Right lobe of liver (tissue), 6 donors: ENCODE measurements around the gene GRIP1. TPM values are rescaled to one million over a fixed set of nuclear protein-coding genes. Genes with fewer than 3 reads are reported as not detected.

Experiments used
- ATAC-seq, 4 donors: fragments of 200-7000 bp; cut with Tn5 transposase; one replicate each; pipeline ENCODE4 v1.9.1; 2020; ENCODE audit warnings: mild to moderate bottlenecking in 4 of 4, moderate library complexity in 4 of 4
- DNase-seq, 3 donors: peaks; one replicate each; pipeline ENCODE4 v3.0.0-alpha.2; 2020
- H3K27ac ChIP-seq, 3 donors: fragments of 200-600 bp; one replicate each; pipeline ENCODE4 v1.8.0; 2022
- H3K27me3 ChIP-seq, 2 donors: fragments of 200-600 bp; one replicate each; pipeline ENCODE4 v1.8.0; 2022
- H3K36me3 ChIP-seq, 4 donors: fragments of 200-600 bp; sonication (generic) in 1 of 4; one replicate each; pipeline versions ENCODE4 v1.5.1 to v1.8.0; 2017 to 2022; ENCODE audit warnings: control low read depth in 1 of 4
- H3K4me1 ChIP-seq, 4 donors: fragments of 200-600 bp; sonication (generic) in 1 of 4; one replicate each; pipeline versions ENCODE4 v1.5.1 to v1.8.0; 2017 to 2022; ENCODE audit warnings: control low read depth in 1 of 4
- H3K4me3 ChIP-seq, 3 donors: fragments of 200-600 bp; one replicate each; pipeline ENCODE4 v1.8.0; 2022
- H3K9me3 ChIP-seq, 4 donors: fragments of 200-600 bp; sonication (generic) in 1 of 4; one replicate each; pipeline versions ENCODE4 v1.5.1 to v1.8.0; 2017 to 2022; ENCODE audit warnings: control low read depth in 1 of 4
- POLR2A ChIP-seq: fragments of 450-650 bp; IDR thresholded peaks from one replicate; pipeline ENCODE4 v1.6.1; 2017; ENCODE audit warnings: antibody characterized with exemption, mild to moderate bottlenecking
- WGBS: methylation state at CpG from one replicate; pipeline ENCODE4 v1.1.6; 2018; ENCODE audit warnings: low coverage, low lambda C conversion rate; ENCODE audit not compliant: insufficient coverage; ENCODE audit errors: missing lambda C conversion rate; 5-methylcytosine and 5-hydroxymethylcytosine counted together
- intact Hi-C, 2 donors: fragments of 100-400 bp; cut with DNase I; formaldehyde crosslinking; loops; one replicate each; pipeline versions ENCODE4 v1.11.2 to v1.14.1; 2022
- total RNA-seq, 6 experiments: library from RNA; depleted of rRNA in 2 of 6; stranded (reverse); fragments of >200 nt in 2 of 6; fragmentation: NEBNext Ultra II Directional in 3 of 6; extraction: Animal tissue kit (Norgen Biotek cat#: 25700) in 3 of 6; gene quantifications; one replicate each; pipeline versions ENCODE4 v1.1.0 to v1.2.4, GENCODE V29; 2016 to 2023
- TF ChIP-seq, protein P1 (sequence below), 4 donors: fragments of 200-600 bp in 3 of 4; fragments of 450-650 bp in 1 of 4; IDR thresholded peaks; one replicate each; pipeline versions ENCODE4 v1.5.1 to v1.8.0; 2016 to 2022; ENCODE audit warnings: antibody characterized with exemption in 4 of 4, mild to moderate bottlenecking in 2 of 4
- donor health status: DM: no; HTN: yes; CAD: no.
- donor health status: DM: no; HTN: no; CAD: no.
- donor health status: DM: no; HTN: no; CAD: no.
- donor health status: DM: no; HTN: yes; CAD: no.
- donor health status: DM: no; HTN: yes; CAD: no.

The GRIP1 gene
- total RNA-seq, 6 experiments from 2014 or later, result 0.22 to 0.78 (median 0.26) TPM; not detected in 3

DNA sequence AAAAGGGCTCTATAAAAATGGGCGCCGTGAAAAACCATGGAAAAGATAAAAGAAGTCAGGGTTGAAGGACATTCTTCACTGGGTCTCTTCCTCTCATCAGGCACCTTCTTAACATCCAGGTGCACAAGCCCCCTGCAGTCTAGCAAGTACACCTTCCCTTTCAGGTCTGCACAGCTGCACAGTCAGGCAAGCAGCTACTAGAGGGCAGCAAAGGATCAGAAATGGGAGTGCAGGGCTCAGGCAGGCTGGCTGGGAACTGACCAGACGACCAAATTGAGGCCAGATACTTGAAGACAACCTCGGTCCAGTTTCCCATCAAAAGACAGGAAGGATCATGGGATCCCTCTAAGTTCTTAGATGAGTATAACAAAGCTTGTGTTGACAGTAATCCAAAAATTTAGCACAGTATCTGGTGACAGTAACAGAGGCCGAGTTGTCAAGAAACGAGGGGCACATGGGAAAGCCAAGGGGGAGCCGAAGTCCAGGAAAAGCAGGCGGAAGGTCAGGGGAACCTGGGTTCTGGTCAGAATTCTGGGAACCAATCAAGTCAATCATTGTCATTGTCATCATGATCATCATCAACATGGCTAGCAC is 10.1 kb upstream of the GRIP1 start:
- 45% methylated on average over 8 of the region's 8 CpGs for WGBS
- H3K4me1 ChIP-seq, result no peaks in the 10 kb centered on the region
- H3K36me3 ChIP-seq, result no peaks in the 10 kb centered on the region
- intact Hi-C loops, result no loop called here
- DNase-seq, result peak in 2 of 3 donors; percentile 31 to 48
- no peak overlapping the region for H3K27ac ChIP-seq
- no peaks in the 10 kb centered on the region for H3K9me3 ChIP-seq
- peak; percentile 59 to 83 (median 77) for ATAC-seq
- no peak overlapping the region for H3K4me3 ChIP-seq
- H3K27me3 ChIP-seq, result no peaks in the 10 kb centered on the region
- TF ChIP-seq, protein P1, sequence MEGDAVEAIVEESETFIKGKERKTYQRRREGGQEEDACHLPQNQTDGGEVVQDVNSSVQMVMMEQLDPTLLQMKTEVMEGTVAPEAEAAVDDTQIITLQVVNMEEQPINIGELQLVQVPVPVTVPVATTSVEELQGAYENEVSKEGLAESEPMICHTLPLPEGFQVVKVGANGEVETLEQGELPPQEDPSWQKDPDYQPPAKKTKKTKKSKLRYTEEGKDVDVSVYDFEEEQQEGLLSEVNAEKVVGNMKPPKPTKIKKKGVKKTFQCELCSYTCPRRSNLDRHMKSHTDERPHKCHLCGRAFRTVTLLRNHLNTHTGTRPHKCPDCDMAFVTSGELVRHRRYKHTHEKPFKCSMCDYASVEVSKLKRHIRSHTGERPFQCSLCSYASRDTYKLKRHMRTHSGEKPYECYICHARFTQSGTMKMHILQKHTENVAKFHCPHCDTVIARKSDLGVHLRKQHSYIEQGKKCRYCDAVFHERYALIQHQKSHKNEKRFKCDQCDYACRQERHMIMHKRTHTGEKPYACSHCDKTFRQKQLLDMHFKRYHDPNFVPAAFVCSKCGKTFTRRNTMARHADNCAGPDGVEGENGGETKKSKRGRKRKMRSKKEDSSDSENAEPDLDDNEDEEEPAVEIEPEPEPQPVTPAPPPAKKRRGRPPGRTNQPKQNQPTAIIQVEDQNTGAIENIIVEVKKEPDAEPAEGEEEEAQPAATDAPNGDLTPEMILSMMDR (IDR thresholded peaks at IDR 0.05), result peak; percentile 25 to 56 (median 39)
- TF ChIP-seq POLR2A, result no peak

DNA sequence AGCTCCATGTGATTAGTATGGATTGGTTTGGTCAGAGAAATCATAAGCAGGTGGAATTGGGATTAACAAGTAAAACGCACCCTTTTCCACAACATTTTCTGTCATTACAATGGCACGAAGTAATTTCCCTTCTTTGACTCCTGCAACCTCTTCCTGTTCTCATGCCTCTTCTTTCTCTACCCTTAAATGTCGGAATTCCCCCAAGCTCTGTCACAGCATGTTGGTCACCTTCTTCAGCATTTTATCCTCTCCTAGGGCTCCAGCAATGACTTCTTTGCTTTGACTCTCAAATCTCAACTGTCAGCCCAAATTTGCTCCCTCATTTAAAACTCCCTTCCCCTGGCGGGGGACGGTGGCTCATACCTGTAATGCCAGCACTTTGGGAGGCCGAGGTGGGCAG is 5.3 kb upstream of the GRIP1 start:
- Histone ChIP-seq H3K4me3 (no peak overlapping the region), H3K9me3 (no peaks in the 10 kb centered on the region), H3K27ac (no peak overlapping the region), H3K4me1 (no peaks in the 10 kb centered on the region), H3K36me3 (no peaks in the 10 kb centered on the region), H3K27me3 (no peaks in the 10 kb centered on the region)
- WGBS, result 60% methylated on average over 6 of the region's 6 CpGs
- intact Hi-C loops, result no loop called here
- ATAC-seq, result no peak
- TF ChIP-seq, protein P1 (IDR thresholded peaks at IDR 0.05), result no peak
- TF ChIP-seq POLR2A, result no peak
- no peak for DNase-seq

DNA sequence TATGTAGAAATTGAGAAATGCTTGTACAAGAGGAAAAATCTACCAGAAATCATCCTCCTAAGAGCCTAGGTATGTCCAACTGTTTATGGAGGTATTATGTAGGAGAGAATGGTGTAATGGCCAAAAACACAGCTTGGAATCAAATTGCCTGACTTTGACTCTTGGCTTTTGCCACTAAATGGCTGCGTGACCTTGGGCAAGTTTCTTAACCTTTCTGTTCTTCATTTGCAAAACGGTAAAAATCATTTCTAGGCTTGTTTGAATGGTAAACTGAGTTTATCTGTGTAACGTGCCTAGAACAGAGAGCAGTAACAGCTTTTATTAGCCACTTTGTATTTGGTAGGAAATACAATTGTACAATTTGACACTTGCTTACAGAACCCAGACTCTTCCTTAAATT is 4.9 kb upstream of the GRIP1 start:
- intact Hi-C loops, result no loop called here
- DNase-seq, result no peak
- H3K27ac ChIP-seq, result no peak overlapping the region
- TF ChIP-seq, protein P1 (IDR thresholded peaks at IDR 0.05), result no peak
- TF ChIP-seq POLR2A, result no peak
- no peaks in the 10 kb centered on the region for H3K27me3 ChIP-seq
- no peaks in the 10 kb centered on the region for H3K4me1 ChIP-seq
- WGBS, result 36% methylated on average over 3 of the region's 3 CpGs
- H3K36me3 ChIP-seq, result no peaks in the 10 kb centered on the region
- H3K9me3 ChIP-seq, result no peaks in the 10 kb centered on the region
- no peak for ATAC-seq
- H3K4me3 ChIP-seq, result no peak overlapping the region

DNA sequence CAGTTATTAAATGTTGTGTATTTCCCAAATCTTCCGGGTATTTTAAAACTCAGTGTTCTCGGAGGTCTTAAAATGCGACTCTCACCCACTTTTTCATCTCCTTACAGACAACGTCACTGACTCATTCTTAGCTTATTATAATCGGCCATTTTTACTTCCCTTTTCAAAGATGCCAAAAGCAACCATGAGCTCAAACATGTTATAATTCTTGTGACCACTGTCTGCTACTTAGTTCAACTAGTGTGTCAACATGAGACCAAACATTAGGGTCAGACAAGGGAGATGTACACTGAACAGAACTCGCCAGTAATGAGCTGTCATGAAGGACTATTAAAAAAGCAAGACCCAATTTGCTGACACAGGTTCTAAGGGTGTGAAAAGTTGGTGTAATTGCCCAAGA is 4.2 kb upstream of the GRIP1 start:
- Histone ChIP-seq H3K27ac (no peak overlapping the region), H3K27me3 (no peaks in the 10 kb centered on the region), H3K9me3 (no peaks in the 10 kb centered on the region), H3K4me1 (no peaks in the 10 kb centered on the region), H3K4me3 (no peak overlapping the region), H3K36me3 (no peaks in the 10 kb centered on the region)
- DNase-seq, result no peak
- intact Hi-C loops, result no loop called here
- TF ChIP-seq, protein P1 (IDR thresholded peaks at IDR 0.05), result no peak
- no peak for TF ChIP-seq POLR2A
- 49% methylated on average over 6 of the region's 6 CpGs for WGBS
- ATAC-seq, result no peak
